GF-D8 (cell line): ENCODE data around the gene DPM1.
"Not testable (repeated sequence)": the region's sequence is repeated elsewhere in the genome, so short reads cannot be mapped to it uniquely, and the experiment has no call there.

ENCODE experiments used
- DNase-seq: peaks from one replicate; lab custom pipeline; 2025; lab: John Stamatoyannopoulos, UW

Gene DPM1

DNA sequence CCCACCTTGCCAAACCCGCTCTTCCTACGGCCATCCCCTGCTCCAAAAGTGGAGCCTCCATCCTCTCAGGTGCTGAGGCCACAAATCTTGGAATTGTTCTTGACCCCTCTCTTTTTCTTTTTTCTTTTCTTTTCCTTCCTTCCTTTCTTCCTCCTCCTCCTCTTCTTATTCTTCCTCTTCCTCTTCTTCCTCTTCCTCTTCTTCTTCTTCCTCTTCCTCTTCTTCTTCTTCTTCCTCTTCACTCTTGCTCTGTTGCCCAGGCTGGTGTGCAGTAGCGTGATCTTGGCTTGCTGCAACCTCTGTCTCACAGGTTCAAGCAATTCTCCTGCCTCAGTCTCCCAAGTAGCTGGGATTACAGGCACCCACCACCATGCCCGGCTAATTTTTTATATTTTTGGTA lies 20.2 kb upstream of the DPM1 start:
- not testable (repeated sequence) for DNase-seq

DNA sequence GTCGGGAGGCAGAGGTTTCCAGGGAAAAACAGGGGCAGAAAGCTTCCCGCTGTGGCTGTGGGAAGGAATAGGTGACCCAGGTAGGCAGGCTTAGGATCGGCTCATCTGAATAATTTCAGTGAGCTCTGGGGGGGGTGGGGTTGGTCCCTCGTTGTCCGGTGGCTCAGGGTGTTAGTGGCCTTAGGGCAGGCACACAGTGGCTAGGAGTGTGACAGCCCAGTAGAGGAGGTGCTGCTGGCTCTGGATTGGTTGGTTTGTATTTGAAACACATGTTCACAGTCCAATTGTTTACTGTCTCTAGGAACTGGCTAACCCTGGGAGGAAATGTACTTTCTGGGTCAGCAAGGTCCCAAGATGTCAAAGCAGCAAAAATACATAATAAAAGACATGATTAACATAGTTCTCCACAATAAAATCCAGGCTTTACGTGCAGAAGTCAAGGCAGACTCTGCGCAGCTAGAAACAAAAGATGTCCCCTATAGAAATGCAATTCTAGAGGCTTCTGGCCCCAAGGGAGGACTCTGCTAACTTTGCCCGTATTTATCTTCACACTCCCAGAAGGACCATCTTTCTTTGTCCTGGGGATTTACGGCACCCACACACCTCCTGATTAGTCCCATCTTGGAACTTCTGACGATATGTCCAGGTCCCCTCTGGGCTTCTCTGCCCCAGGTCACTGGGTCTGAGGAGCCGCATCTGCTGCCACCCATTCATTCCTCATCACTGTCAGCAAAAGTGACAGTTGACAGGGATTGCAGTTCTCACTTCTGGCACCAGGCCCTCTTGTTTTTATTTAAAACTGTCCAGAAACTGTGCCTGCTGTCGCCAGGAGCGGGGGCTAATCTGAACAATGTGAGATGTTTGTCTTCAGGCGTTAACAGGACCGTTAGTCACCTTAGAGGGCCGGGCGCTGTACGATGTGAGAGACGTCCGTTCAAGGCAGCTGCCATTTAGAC lies 19.0 kb upstream of the DPM1 start:
- DNase-seq = no peak

DNA sequence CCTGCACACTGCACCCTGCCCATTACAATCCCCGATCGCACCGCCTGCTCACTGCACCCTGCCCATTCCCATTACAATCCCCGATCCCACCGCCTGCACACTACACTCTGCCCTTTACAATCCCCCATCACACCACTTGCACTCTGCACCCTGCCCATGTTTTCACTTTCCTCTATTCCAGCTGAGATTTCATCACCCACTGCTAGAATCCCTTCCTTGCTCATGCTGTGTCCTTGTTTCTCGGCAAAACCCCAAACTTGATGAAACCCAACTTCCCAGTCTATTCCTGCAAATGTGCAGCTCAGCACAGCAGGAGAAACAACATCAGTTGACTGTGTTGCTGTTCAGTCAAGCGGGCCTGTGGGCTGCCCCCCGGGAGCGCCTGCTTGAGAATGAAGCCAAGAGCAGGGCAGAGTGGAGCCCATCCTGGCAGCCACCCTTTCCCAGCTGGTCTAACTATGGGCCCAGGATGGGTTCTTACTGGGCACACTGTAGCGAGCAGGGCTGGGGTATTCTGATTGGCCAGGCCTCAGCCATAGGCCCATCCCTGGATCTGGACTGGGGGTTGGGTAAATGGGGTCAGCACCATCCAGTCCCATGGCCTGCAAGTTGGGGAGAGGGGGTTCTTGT lies 17.5 kb upstream of the DPM1 start:
- DNase-seq = no peak

DNA sequence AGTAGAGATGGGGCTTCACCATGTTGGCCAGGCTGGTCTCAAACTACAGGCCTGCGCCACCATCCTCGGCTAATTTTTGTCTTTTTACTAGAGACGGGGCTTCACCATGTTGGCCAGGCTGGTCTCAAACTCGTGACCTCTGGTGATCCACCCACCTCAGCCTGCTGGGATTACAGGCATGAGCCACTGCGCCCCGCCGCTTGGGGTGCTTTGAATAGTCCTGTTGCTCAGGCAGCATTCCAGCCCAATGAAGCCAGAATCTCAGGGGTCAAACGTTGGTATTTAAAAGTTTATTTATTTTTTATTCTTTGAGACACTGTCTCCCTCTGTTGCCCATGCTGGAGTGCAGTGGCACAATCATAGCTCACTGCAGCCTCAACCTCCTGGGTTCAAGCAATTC lies 11.6 kb upstream of the DPM1 start:
- DNase-seq = no peak

DNA sequence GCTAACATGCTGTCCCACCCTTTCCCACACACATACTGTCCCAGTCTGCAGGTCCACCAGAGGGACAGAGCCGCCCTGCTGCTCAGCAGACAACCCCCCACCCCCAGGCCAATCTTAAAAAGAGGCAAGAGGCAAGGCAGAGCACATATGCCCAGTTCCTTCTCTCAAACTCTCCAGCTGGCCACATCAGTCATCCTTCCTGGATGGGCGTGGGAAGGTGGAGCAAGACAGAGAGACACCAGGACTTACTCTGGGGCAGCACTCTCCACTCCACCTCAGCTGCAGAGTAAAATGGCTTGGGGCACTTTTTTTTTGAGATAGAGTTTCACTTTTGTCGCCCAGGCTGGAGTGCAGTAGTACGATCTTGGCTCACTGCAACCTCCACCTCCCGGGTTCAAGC lies 11.1 kb upstream of the DPM1 start:
- no peak for DNase-seq

DNA sequence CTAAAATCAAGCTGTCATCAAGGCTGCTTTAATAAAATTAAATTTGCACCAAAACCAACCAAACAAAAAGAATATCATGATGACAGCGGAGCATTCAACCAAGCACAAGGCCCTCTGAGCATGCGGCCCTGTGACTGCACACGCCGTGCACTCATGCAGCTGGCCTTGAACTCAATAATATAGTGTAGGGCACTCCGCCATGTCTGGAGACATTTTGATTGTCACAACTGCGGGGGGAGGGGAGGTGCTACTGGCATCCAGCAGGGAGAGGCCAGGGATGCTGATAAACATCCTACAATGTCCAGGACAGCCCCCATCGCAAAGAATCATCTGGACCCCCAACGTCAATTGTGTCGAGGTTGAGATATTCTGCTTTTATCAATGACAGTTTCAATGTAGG lies 10.0 kb upstream of the DPM1 start:
- DNase-seq = no peak

DNA sequence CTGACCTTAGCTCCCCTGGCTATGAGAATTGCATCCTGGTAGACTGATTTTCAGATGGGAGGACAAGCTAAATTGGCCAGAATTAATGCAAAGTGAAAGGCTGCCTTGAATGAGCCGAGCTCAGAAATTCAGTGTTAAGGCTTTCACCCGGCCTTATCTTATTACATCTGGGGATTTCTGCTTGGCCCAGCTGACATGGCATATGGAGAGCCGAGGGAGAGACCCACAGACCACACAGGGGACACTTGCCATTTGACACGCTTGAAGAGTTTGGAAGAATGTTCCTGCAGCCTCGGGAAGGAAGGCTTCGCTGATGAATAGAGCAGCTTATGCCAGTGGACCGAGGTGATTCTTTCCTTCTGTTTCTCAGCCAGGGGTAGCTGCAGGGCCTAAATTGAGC lies 9.3 kb upstream of the DPM1 start:
- no peak for DNase-seq

DNA sequence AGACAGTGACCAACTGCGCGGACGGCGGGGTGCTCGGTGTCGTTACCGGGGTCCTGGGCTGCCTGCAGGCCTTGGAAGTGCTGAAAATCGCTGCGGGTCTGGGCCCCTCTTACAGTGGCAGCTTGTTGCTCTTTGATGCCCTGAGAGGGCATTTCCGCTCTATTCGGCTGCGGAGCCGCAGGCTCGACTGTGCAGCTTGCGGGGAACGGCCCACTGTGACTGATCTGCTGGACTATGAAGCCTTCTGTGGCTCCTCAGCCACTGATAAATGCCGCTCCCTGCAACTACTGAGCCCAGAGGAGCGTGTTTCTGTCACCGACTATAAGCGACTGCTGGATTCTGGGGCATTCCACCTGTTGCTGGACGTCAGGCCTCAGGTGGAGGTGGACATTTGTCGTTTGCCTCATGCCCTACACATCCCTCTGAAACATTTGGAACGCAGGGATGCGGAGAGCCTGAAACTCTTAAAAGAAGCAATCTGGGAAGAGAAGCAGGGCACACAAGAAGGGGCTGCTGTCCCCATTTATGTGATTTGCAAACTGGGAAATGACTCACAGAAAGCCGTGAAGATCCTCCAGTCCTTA lies 1.3 kb upstream of the DPM1 start:
- no peak for DNase-seq

DNA sequence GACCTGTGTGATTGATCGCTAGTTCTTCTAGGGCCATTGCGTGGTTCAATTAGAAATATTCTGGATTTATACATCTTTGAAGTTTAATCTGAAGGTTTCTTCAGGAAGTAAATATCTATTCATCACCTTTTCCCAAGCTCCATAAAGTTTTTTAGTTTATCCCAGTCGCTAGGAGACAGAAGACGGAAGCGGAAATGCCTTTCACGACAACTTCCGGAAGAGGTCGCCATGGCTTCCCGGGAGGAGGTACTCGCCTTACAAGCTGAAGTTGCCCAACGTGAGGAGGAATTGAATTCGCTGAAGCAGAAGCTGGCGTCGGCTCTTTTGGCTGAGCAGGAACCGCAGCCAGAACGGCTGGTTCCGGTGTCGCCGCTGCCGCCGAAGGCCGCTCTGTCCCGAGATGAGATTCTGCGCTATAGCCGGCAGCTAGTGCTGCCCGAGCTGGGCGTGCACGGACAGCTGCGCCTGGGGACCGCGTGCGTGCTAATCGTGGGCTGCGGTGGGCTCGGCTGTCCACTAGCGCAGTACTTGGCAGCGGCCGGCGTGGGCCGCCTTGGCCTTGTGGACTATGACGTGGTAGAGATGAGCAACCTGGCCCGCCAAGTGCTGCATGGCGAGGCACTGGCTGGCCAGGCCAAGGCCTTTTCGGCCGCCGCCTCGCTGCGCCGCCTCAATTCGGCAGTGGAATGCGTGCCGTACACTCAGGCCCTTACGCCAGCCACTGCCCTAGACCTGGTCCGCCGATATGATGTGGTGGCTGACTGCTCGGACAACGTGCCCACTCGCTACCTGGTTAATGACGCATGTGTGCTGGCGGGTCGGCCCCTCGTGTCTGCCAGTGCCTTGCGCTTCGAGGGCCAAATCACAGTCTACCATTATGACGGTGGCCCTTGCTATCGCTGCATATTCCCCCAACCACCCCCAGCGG lies 547 bp upstream of the DPM1 start, which contains the start of gene MOCS3:
Gene MOCS3, plus strand, starts transcription at position 204 of the 928 bp plus-strand sequence. Its CDS starts 25 bp downstream, at position 229.
- peak; percentile 87 for DNase-seq

DNA sequence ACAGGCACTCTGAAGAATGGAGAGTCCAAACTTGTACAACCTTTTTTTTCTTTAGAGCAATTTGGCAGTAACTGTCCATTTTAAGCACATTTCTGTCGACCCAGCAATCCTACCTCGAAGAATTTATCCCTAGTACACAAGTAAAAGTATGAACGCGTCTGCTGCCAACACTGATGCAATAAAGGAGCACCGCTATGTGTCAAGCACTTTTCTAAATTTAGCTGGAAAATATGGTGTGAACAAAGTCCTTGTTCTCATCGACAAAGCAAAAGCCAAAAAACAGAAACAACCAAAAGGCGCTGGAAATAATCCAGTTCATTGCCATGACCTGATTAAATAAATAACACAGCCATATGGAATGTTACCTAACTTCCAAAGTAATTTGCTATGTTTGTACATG lies 1.1 kb downstream of the DPM1 start:
- DNase-seq = no peak

DNA sequence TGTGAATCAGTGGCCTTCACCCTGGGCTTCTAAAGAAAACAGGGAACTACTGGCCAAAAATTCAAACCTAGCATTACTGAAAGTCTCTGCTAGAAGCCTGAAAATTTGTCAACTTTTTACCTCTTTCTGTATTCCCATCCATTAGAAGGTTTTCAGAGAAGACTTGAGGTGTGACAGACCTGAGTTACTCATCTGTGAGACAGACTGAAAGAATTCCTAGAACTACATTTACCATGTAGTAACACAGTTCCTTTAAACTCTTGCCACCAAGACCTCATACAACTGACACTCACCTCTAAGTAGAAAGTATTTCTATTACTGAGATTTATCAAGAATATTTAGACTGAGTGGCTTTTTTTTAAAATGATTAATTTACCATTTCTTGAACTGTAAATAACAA lies 4.5 kb downstream of the DPM1 start:
- no peak for DNase-seq

DNA sequence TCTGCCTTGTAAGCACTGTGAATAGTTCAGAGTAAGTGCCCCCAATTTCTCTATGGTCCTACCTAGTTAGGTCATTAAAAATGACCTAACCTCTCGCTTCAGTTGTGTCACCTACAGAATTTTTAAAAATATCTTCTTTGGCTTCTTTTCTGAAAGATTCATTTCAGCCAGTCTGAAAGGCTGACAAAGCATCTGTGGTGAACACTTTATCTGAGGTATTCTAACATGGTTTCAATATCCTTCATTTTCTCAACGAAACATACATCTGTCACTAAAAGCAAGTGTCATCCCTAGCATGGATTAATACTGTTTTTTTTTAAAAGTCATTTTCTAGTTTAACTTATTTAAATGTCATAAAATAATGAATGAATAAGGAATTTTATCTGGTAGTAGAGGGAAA lies 5.1 kb downstream of the DPM1 start:
- no peak for DNase-seq

DNA sequence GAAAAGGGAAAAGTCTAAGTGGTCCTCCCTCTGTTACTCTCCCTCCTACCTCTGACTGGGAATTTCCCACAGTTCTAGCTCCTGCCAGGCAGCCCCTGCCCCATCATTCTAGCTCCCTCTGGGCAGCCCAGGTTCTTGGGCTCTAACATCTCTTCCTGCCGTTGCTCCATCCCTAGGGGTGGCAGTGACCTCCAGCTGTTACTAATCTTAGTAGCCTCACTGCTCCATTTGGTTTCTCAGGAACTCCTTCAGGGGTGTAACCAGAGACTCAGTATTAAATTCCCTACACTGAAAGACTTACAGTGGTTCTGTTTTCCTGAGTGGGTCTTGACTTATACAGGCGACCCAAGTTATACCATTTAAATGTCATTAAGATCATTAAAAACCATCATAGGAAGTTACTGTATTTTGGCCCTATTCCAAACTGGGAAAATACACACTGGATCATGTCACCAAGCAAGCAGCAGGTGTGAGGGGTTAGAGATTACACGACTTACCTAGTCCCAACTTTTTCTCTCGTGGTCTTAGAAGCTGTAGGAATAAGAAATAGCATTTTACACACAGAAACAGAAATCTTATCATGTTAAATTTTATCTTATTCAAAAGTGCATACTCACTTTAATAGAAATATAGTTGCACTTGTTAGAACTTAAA lies 10.1 kb downstream of the DPM1 start:
- DNase-seq = no peak

DNA sequence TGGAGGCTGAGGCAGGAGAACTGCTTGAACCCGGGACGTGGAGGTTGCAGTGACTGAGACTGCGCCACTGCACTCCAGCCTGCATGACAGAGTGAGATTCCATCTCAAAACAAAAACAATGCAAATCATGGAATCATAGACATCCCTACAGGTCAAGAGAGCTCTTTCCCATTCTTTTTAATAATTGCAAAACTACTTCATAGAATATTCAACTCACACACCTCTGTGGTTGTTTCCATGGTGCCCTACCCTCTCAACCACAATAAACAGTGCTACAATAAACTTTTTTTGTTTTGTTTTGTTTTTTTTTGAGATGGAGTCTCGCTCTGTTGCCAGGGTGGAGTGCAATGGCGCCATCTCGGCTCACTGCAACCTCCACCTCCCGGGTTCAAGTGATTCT lies 15.3 kb downstream of the DPM1 start:
- DNase-seq = no peak

DNA sequence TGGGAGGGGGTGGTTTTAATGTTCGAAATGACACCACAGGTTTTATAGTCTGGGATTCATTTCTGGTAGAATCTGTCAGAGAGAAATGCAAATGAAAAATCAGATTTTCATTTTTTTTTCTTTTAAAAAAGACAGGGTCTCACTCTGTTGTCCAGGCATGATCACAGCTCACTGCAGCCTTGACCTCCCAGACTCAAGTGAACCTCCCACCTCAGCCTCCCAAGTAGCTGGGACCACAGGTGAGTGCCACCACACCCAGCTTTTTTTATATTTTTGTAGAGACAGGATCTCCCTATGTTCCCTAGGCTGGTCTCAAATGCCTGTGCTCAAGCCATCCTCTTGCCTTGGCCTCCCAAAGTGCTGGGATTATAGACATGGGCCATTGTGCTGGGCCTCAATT lies 24.7 kb downstream of the DPM1 start:
- DNase-seq = no peak

DNA sequence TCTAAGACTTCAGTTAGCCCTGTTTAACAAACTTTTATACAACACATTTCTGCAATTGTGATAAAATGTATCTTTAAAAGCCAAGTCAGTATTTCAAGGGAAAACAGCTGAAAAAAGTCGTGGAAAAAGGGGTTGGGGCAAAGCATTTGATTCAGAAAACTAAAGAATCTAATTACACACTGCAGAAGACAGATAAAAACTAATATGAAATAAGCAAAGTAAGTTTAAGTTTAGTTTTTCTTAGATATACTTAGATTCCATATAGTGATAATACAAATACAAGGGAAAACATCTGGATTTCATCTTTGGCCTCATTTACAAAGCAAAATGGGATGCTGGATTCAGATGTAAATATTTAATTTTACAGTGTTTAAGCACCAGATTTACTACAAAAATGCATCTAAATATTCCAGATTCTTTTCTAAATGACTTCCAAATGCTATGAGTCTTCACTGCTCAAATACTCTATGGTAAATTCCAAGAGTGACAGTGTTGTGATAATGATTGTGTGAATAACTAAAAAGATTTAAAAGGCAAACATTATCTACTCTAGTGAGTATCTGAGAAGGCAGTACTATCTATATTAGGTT lies 25.5 kb downstream of the DPM1 start:
- no peak for DNase-seq

DNA sequence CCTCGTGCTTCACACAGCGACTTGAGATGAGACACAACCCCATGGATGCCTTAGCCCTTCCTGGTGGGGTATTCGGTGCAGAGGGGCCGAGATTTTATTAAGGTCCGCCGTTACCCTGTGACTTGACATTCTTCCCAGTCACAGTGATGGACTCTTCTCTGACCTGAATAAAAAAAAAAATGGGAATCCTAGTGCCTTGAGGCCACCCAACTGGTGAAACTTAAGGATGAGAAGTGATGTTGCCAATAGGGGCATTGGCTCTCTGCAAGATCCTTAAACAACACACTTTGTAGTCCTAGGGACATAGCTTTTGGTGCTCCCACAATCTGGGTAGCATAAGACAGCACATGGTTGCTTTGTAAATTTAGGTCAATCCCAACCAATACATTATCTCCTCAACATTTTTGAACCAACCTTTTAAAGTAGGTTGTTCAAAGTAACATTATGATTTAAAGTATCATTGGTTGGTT lies 26.3 kb downstream of the DPM1 start:
- DNase-seq = no peak

DNA sequence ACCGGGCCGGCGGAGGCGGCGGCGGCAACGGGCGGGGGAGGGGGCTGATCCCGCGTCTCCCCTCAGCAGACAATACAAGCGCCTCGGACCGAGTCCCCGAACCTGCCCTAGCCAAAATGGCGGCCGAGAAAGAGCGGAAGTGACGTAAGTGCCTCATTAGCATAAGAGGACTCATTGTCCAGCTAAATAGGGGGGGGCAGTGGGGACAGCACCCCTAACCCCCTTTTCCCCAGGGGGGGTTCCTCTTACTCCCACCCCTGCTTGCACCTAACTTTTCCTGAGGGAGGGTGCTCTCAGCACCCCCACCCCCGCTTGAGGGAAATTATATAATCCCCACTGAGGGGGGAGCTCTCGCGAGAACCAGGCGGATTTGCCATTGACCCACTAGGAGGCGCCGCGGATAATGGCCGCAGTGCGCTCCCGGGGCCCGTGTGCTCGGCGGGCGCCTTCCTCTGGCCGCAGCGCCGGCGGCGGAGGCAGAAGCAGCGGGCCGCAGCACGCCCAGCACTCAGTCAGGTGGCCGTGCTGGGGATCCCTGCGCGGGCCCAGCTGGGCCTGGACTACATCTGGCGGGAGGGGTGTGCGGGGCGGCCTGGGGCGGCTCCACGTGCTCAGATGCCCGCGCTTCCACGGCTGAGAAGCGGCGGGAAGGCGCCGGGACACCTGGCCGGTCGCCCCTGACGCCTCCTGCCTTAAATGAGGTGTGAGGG lies 26.9 kb downstream of the DPM1 start, which contains the start of gene ADNP:
Gene ADNP, minus strand, starts transcription at position 132 of the 710 bp plus-strand sequence. CDS start 27,441 bp downstream, outside the sequence.
- peak; percentile 94 for DNase-seq

DNA sequence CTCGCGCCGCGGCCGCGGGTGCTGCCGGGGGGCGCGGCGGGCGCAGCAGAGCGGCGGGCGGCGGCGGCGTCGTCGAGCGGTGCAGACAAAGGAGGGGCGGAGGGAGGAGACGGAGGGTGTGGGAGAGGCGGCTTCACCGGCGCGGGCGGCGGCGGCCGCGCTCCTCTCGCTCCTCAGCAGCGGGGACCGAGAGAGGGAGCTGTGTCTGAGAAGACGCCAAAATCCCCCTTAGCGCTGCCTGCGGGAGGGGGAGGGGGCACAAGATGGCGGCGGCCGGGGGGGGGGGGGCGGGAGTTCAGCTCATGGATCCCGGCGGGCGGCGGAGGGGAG lies 27.4 kb downstream of the DPM1 start:
- no peak for DNase-seq
